GM21737 (cell line): Measurements from ENCODE around the gene ARNT2.

Source experiments
- ATAC-seq: cut with Tn5 transposase; IDR thresholded peaks from one replicate; pipeline ENCODE4 v1.9.1; 2021; ENCODE audit warnings: mild to moderate bottlenecking, moderate library complexity; ENCODE audit not compliant: unreplicated experiment

ARNT2 gene

DNA sequence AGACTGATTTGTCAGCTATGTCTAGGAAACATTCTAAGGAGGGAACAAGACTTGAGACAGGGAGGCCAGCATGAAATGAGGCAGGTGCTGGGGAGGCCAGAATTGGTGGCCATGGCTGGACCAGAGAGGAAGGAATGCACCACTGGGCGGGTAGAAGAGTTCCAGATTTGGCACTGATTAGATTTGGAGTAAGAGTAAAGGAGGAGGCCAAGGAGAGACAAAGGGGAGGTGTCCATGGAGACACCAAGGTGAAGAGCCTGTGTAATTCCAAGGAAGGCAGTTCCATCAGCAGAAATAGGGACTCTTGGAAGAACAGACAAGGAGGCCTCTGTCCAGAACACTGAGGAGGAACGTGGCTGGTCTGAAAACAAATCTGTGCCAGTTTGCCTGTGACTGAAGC is 1.8 kb downstream of the ARNT2 start:
- no peak for ATAC-seq

DNA sequence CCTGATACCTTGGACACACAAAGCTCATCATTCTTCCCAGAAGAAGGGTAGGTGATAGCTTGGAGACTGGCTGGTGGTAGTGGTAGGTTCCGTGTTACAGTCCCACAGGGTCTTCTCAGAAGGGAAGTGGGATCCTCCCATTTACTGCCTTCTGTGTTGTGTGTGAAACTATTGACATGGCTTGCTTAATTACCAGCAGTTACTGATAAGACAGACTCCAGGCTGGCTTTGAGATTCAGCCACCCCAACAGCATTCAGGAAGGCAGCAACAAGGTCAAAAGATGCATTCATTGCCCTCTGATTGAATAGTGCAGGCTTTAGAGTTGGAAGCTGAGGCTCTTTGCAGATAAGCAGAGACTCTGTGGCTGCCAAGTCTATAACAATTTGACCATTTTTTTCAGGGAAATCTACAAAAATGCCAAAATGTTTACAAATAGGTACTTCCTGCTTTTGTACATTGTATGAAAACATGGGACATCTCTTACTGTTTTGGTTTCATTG is 7.7 kb downstream of the ARNT2 start:
- no peak for ATAC-seq

DNA sequence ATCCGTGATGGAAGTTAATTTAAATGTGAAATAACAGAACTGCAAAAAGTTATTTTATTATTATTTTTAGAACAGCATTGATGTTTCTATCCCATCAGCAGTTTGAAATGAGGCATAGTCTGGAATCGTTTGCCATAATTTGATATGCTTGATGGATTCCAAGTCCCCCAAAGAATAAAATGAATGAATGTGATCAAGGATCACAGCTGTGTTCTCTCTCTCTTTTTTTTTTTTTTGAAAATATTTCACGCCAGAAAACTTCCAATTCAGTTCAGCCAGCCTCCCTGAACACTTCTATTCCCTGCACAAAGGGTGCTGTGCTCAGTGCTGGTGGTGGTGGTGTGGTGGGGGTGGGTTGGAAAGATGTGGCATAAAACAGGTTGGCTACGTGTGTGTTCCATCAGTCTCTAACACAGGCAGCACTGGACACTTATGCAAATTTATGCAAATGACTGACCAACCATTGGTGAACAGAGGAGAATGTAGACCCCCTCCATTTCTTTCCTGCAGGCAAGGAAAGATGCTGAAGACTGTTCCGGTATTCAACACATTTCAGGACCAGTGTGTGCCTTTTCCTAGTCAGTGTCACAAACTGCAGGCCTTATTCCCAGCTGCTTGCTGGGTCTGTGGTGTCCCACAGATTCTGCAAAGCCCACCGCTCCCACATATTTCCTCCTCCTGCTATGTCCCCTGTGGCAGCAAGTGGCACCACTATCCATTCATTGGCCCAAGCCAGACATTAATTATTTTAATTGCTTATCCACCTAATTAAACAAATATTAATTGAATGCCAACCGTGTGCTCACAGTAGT is 10.6 kb downstream of the ARNT2 start:
- no peak for ATAC-seq

DNA sequence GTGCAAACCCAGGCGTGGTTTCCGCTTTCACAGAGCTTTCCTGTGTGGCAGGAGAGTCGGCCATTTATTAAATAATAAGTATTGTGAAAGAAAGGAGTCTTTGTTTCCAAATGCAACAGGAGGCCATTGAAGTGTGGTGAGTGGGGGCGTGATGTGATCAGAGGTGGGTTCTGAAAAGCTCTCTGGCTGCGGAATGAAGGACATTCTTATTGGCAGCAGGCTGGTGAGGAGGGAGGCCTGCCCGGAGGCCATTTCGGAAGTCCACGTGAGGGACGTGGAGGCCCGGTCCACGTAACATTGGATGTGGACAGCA is 11.1 kb downstream of the ARNT2 start:
- no peak for ATAC-seq

DNA sequence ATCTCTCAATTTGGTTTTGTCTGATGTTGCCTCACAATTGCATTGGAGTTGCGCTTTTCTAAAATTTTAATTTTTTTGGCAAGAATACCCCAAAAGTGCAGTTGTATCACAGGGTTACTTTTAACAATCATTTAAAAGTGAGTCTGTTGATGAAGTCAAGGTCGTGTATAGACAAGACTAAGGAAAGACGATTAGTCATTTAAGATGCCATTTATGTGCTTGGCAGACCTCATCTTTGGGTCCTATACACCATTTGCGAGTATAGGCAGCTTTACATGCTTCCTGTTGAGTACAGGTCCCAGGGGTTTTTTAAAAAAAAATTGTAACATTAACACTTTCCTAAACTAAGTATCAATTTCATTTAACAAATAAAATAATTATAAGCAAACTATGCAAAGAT is 12.5 kb downstream of the ARNT2 start:
- no peak for ATAC-seq

DNA sequence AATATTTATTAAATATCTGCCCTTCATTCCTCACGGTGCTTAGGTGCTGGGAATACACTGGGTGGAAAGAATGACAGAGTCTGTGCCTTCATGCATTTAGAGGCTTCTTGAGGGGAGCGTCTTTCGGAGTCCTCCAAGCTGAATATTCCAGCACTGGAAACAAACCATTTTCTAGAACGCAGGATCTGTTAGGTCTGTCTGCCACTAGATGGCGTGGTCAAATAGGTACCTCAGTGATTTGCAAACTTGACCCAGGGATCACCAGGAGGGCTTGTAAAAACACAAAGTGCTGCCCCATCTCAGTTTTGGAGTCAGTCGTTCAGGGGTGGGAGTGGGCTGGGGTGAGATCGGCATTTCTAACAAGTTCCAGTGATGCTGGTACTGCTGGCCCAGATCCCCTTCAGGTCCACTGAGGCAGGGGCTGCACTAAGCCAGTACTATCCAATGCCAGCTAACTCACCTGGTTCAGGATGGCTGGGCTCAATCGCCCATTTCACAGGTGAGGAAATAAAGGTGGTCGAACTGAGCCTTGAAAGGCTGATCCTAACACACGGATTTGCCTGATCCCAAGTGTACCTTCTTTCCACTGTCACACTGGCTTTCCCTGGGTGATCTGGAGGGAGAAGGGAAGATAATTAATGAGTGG is 14.8 kb downstream of the ARNT2 start:
- ATAC-seq, result no peak

DNA sequence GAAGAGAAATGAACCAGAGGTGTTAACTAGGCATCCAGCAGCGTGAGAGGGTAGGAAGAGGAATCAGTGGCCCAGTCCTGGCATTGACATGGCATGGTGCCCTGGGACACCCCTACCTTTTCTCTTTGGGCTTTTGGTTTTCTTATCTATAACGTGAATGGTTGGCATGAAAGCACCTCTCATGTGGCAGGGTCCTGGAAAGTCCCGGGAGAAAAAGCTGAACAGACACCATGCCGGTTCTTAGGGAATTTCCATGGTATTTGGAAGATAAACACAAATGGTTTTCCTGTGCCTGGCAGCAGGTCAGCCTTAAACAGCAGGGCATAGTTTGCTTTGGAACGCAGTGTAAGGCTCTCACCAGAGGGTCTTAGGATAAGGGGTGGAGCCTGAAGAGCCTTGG is 15.4 kb downstream of the ARNT2 start:
- no peak for ATAC-seq

DNA sequence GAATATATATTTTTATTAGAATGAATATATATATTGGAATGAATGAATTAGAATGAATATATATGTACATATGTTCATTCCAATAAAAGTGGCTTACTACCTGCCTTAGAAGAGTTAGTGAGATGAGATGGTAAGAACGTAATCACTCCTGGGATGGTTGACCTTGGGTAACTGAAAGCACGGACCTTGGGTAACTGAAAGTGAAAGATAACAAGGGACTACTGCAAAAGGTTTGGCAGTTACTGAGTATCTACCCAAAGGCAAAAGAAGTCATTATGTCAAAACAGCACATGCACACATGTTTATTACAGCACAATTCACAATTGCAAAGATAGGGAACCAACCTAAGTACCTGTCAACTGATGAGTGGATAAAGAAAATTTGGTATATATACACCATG is 16.5 kb downstream of the ARNT2 start:
- no peak for ATAC-seq

DNA sequence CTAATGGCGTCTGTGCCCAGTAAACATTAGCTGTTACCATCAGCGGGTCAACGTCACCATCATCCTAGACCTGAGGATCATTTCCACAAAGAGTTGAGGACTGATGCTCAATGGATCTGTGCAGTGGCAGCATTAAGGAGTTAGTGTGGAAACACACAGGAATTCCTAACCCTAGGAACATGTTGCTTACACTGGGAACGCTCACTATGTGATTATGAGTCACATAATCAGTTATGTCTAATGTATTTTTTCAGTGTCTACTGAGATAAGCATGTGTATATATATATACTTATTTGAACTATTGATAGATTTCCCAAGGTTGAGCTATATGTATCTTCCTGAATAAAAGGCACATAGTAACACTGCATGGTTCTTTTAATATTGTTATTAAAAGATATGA is 19.0 kb downstream of the ARNT2 start:
- no peak for ATAC-seq

DNA sequence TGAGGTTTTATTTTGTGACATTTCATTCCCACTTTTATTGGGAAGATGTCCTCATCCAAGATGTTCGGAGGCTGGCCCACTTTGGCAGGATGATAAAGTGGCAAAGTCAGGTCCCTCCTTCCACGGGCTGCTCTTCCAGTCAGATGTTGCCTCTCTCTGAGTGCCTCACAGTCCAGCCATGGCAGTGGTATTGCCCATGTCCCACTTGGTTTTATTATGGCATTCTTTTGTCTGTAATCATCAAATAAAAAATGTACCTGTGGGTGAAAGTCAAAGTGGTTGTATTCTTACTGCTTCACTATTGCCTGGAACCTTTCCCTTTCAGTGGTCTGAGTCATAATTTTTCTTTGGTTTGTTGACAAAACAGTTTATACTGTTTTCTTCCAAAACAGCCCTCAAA is 20.2 kb downstream of the ARNT2 start:
- no peak for ATAC-seq

DNA sequence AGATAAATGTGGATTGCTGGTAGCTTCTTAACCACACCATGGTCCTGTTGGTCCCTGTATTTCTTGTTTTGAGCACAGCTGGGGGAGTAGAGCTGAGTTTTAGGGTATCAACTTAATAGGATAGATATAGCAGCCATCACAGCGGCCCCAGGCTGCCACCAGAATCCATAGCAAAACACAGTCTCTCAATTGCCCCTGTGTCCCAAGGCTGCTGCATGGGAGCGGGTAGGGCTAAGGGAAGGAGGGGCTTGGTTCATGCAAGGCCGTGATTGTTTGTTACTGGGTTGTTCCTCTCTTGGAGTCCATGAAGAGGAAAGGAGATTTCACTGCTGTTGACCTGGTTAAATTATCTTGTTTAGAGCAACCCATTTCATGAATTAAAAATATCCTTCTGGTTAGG is 22.1 kb downstream of the ARNT2 start:
- ATAC-seq, result no peak

DNA sequence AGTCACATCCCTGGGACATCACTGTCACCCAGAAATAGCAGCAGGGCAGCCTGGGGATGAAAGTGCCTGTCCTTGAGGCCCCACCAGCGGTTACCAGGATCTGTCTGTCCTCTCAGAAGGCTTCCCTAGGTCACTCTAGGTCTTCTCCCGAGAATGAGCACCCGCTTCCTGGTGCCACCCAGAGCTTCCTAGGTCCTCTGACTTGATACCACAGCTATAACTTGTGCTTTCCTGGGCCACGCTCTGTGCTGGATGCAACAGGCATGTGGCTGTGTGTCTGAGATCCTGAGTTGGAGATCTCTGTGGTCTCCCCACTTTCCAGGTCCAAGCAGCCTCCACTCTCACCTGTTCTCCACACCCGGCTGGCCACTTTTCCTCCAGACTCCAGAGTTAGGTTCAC is 25.8 kb downstream of the ARNT2 start:
- ATAC-seq, result no peak

DNA sequence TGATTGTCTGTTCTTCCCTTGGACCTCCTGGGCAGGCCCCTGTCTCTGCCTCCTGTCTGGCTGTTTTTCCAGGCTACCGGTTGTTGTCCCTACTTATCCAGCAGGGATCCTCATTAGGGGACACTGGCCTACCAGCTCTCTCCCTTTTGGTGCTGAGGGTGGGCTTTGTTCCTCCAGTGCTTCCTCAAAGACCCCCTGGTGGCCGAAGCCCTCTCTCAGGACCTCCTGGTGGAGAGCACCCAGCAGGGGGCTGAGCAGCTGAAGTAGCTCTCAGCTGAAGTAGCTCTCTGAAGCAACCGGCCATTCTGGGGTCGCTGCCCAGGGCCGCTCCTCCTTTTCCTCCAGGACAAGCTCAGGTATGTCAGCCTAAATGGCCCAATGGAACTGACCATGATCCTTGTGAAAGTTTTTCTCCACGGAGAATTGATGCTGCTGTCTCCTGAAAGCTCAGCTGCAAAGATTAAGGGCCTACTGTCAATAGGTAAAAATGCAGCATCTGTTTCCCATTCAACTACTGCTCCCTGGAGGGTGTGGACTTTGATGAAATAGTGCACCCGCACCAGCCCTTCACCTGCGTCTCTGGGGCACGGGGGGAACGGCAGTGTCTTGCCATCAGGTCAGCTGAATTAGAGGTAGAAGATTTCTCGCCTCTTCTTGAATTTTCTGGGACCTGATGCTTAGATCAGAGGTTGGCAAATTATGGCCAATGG is 27.6 kb downstream of the ARNT2 start:
- no peak for ATAC-seq

DNA sequence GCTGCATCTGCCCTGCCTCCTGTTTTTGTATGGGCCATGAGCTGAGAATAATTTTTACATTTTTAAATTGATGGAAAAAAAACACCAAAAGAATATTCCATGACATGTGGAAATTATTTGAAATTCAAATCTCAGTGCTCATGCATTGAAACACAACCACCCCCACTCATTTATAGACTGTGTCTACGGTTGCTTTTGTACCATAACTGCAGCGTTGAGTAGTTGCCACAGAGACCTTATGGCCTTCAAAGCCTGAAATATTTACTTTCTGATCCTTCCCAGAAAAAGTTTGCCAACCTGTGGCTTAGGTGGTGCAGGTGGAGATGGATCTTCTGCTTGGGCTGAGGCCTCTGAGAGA is 28.1 kb downstream of the ARNT2 start:
- no peak for ATAC-seq

DNA sequence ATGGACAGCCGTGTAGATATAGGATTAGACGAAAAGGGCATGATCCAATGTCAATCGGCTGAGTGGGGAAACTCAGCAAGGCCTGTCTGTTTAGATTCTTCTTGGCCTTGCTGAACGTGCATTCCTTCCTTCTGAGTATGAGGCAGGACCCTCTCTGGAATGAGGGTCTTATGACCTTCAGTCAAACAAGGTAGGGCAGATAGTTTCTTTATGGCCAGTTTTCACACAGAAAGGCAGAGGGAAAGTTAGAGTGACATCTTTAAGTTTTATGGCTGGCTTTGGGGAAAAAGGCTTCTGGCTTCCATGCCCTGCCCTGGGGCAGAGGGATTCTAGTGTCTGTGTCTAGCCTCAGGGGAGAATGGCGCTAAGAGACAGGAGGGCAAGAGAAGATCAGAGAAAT is 29.7 kb downstream of the ARNT2 start:
- no peak for ATAC-seq

DNA sequence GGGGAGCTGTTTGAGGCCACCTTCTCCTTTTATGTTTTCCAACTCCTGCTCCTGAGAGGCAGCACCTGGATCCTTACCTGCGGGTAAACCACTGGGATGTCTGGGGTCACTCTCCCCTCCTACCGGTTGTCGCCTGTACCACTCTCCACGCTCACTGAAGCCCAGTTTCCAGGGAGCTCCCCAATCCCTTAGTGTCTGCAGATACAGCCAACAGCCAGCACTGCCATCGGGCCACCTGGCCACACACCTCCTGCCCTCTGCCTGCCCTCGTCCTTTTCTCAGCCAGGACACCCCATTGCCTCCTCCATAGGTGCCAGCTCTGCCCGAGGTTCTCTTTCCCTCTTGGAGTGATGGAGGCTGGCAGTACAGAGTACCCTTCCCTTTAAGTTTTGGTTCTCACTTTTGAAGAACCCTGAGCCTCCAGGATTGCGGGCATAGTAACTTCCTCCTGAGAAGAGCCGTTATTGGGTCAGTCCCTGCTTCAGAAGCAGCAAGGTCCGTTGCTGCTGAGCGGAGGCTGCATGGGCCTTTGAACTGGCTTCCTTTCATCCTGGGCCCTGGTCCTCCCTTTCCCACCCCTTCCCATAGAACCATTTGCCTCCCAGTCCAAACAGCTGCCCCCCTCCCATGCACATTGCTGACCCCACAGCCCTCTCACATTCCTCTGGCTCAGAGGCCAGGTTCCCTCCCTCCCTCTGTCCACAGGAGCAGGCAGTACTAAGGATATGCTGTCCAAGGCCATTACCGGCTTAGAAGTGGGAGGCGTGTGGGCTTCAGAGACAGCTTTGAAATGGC is 30.9 kb downstream of the ARNT2 start:
- no peak for ATAC-seq

DNA sequence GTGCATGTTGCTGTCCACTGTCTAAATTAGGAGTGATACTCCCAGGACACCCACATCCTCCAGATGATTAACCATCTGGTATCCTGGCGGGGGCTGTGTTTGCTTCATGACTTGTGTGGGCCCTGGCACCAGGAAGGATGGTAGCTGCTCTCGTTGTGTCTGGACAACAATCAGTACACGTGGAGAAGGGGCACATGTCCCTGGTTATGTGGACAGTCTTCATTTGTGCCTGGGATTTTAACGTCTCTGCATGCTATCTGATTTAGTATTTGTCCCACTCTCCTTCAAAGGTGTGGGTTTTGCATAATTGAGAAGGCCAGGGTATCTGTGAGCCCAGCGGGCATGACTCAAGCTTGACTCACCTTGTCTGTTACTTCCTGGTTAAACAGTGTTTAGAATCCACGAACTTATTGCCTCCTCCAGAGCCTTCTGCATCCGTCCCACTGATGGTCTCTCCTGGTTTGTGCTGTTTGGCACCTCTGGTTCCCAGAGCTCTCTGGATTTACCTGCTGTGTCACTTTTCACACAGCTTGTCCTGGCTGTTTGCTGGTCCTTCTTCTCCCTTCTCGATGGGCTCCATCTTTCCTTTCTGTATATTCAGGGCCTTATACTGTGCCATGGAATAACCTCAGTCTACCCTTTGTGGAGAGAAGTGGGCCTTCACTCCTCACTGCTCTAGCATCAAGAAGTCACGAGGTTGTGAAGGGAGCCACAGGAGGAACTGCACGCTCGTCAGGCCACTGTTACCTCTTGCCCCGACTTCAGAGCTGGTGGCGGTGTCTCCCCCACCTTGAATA is 32.5 kb downstream of the ARNT2 start:
- no peak for ATAC-seq

DNA sequence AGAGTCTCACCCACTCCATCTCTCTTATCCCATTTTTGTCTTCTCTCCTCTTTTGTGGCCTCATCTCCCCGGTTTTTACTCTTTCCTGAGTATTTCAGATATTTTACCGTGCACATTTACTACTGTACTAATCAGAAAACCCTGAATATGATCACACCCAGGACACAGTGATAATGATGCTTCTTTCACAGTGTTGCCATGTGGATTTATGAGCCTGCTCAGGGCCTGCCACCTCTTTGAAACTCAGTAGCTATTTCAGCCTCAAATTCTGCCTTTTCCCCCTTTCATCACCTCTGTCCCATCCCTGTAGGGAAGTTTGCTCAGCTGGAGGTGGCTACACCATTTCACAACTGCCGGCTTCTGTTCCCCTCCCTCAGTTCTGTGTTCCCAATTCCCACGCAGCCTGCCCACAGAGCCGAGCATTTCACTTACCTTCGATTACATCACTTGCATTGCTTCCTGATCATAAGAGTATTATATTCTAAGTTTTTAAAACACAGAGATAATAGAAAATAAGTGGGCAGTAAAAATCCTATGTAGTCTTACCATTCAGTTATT is 33.2 kb downstream of the ARNT2 start:
- no peak for ATAC-seq

DNA sequence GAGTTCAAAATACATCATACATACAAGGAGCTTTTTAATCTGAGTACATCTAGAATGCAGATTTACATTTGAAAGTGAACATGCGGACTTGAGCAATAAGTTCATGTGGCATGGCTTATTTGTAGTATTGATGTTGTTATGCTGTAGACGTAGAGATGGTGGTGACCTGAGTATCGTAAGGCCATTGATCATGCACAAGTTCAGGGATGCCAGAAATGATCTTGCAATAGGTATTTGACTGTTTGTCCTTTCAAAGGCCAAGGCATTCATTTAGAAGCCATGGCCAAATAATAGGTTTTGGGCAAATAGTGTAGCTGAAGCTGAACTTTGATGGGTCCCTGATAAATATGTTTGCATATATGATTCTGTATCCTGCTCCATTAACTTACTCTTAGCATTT is 35.0 kb downstream of the ARNT2 start:
- no peak for ATAC-seq

DNA sequence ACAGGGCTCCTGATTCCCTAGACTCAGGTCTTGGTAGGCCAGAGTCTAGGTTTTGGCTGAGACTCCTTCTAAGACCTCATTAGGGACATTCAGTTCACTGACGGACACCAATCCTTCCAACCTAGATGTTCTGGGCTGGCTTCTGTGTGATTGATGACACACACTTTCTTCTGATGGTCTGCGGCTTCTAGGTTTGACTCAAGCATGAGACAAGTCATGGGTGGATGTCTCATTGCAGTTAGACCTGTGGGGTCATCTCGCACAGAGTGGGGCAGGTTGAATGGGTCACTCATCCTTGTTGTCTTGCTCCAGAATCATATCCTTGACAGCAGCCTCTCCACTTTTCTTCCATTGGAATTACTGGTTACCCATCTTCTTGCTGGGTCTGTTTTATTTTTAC is 35.8 kb downstream of the ARNT2 start:
- ATAC-seq, result no peak
